Smooth muscle cell (in vitro differentiated cells): Measurements from ENCODE around the gene TERB1. TPM values are rescaled to one million over a fixed set of nuclear protein-coding genes. Genes with fewer than 3 reads are reported as not detected.

Experiments
- DNase-seq: peaks from one replicate; lab custom pipeline; 2025; ENCODE audit not compliant: unreplicated experiment; lab: John Stamatoyannopoulos, UW
- H2AFZ ChIP-seq: fragments of 200-600 bp; sonication (generic); 2 replicates; pipeline ENCODE4 v1.6.0; 2016; ENCODE audit warnings: antibody characterized with exemption, low read depth, mild to moderate bottlenecking
- H3F3A ChIP-seq: fragments of 200-600 bp; sonication (generic); 2 replicates; pipeline ENCODE4 v1.6.0; 2017; ENCODE audit warnings: antibody characterized with exemption, low read depth
- H3K27ac ChIP-seq: fragments of 200-600 bp; sonication (generic); 2 replicates; pipeline ENCODE4 v1.5.1; 2016; ENCODE audit warnings: low read depth, mild to moderate bottlenecking
- H3K27me3 ChIP-seq: fragments of 200-600 bp; sonication (generic); 2 replicates; pipeline ENCODE4 v1.6.1; 2016; ENCODE audit warnings: low read depth, mild to moderate bottlenecking
- H3K36me3 ChIP-seq: fragments of 200-600 bp; sonication (generic); 2 replicates; pipeline ENCODE4 v1.5.1; 2016; ENCODE audit warnings: low read depth
- H3K4me1 ChIP-seq: fragments of 200-600 bp; sonication (generic); 2 replicates; pipeline ENCODE4 v1.5.1; 2016; ENCODE audit warnings: low read depth
- H3K4me2 ChIP-seq: fragments of 200-600 bp; sonication (generic); 2 replicates; pipeline ENCODE4 v1.6.0; 2016; ENCODE audit warnings: mild to moderate bottlenecking
- H3K4me3 ChIP-seq: fragments of 200-600 bp; sonication (generic); 2 replicates; pipeline ENCODE4 v1.5.1; 2016; ENCODE audit warnings: mild to moderate bottlenecking
- H3K79me2 ChIP-seq: fragments of 200-600 bp; sonication (generic); 2 replicates; pipeline ENCODE4 v1.6.0; 2016; ENCODE audit warnings: low read depth, mild to moderate bottlenecking
- H3K9ac ChIP-seq: fragments of 200-600 bp; sonication (generic); 2 replicates; pipeline ENCODE4 v1.6.0; 2016; ENCODE audit warnings: low read depth
- H3K9me3 ChIP-seq: fragments of 200-600 bp; sonication (generic); replicated peaks from 2 replicates; pipeline ENCODE4 v1.5.1; 2016; ENCODE audit warnings: low read depth
- H4K20me1 ChIP-seq: fragments of 200-600 bp; sonication (generic); 2 replicates; pipeline ENCODE4 v1.6.0; 2016; ENCODE audit warnings: low read depth
- CTCF ChIP-seq: fragments of 200-600 bp; sonication (generic); IDR thresholded peaks from 2 replicates; pipeline ENCODE4 v1.5.1; 2017; ENCODE audit warnings: borderline replicate concordance, mild to moderate bottlenecking, antibody characterized with exemption; ENCODE audit not compliant: insufficient read depth, poor library complexity, severe bottlenecking
- WGBS: methylation state at CpG from one replicate; pipeline ENCODE4 v1.1.7; 2016; ENCODE audit warnings: low lambda C conversion rate; 5-methylcytosine and 5-hydroxymethylcytosine counted together
- polyA plus RNA-seq: library from polyadenylated mRNA; unstranded; fragments of >200 nt; fragmentation: Nextera tagmentation; extraction: Ambion mirVana; gene quantifications from 2 replicates; pipeline ENCODE4 v1.2.1, GENCODE V29; 2016
- total RNA-seq: library from RNA; depleted of rRNA; stranded (reverse); fragments of >200 nt; gene quantifications from 2 replicates; pipeline ENCODE4 v1.2.3, GENCODE V29; 2014

TERB1 gene
- total and polyA plus RNA-seq, 2 experiments from 2014 or later, result not detected

GRCh38 chr16:66741950-66742808 is 59.2 kb downstream of the TERB1 start:
- Histone ChIP-seq H3K79me2 (peaks cover 81% of the 10 kb centered on the region), H3K9ac (peak overlapping the region; percentile 2), H3K4me2 (peak overlapping the region; percentile 1), H3K4me1 (no peaks in the 10 kb centered on the region), H3K9me3 (no peaks in the 10 kb centered on the region), H3F3A (peaks cover 15% of the 10 kb centered on the region), H3K27me3 (no peaks in the 10 kb centered on the region), H3K27ac (peak overlapping the region; percentile 73), H3K4me3 (no peak overlapping the region), H2AFZ (no peak overlapping the region), H3K36me3 (peaks cover 7% of the 10 kb centered on the region), H4K20me1 (peaks cover 100% of the 10 kb centered on the region)
- no peak for DNase-seq
- no peak for TF ChIP-seq CTCF
- 70% methylated on average over 10 of the region's 10 CpGs for WGBS

GRCh38 chr16:66741169-66741900 is 60.0 kb downstream of the TERB1 start:
- Histone ChIP-seq H3K27ac (peak overlapping the region; percentile 73), H3K9ac (peak overlapping the region; percentile 2), H3F3A (peaks cover 15% of the 10 kb centered on the region), H3K4me3 (no peak overlapping the region), H3K36me3 (peaks cover 7% of the 10 kb centered on the region), H2AFZ (no peak overlapping the region), H3K9me3 (no peaks in the 10 kb centered on the region), H4K20me1 (peaks cover 100% of the 10 kb centered on the region), H3K27me3 (no peaks in the 10 kb centered on the region), H3K4me2 (peak overlapping the region; percentile 1), H3K79me2 (peaks cover 82% of the 10 kb centered on the region), H3K4me1 (no peaks in the 10 kb centered on the region)
- TF ChIP-seq CTCF, result no peak
- WGBS, result 50% methylated on average over 10 of the region's 10 CpGs
- DNase-seq, result peak; percentile 15

GRCh38 chr16:66740533-66740932 is 60.9 kb downstream of the TERB1 start:
- H3K4me2 ChIP-seq, result no peak overlapping the region
- no peak for TF ChIP-seq CTCF
- H3K79me2 ChIP-seq, result peaks cover 76% of the 10 kb centered on the region
- 72% methylated on average over 2 of the region's 2 CpGs for WGBS
- H3F3A ChIP-seq, result peaks cover 11% of the 10 kb centered on the region
- peaks cover 7% of the 10 kb centered on the region for H3K36me3 ChIP-seq
- H3K27ac ChIP-seq, result peak overlapping the region; percentile 73
- H3K9ac ChIP-seq, result no peak overlapping the region
- H3K4me3 ChIP-seq, result no peak overlapping the region
- H3K9me3 ChIP-seq, result no peaks in the 10 kb centered on the region
- H3K27me3 ChIP-seq, result no peaks in the 10 kb centered on the region
- no peaks in the 10 kb centered on the region for H3K4me1 ChIP-seq
- DNase-seq, result no peak
- peaks cover 100% of the 10 kb centered on the region for H4K20me1 ChIP-seq
- no peak overlapping the region for H2AFZ ChIP-seq
